ENCODE results near the gene POC5. TPM values are rescaled to one million over a fixed set of nuclear protein-coding genes. Genes with fewer than 3 reads are reported as not detected.

The POC5 gene
- total RNA-seq, 1 donor: 10.9 TPM

DNA sequence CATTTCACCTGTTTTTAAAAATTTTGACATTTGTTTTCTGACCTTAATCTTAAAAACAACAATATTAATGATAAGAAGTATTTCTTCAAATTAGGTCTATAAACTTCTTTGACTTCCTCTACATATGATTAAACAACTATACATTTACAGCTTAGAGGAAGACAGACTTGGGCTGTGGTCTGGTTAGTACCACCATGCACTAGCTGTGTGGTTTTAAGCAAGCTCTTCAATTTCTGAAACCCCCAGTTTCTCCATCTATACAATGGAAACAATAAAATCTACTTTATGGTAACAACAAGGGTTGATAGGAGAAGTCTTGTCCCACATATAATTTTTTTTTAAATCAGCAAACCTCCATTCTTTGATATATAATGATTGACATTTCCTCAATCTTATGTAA lies 90.3 kb downstream of the POC5 start:
- H3K36me3 ChIP-seq (ENCODE audit: insufficient read depth, low read length): no peaks in the 10 kb centered on the region
- no peak overlapping the region for H3K27ac ChIP-seq (ENCODE audit: low read depth, low read length)
- H3K4me3 ChIP-seq (ENCODE audit: insufficient read depth, low read length): no peak overlapping the region
- no peaks in the 10 kb centered on the region for H4K20me1 ChIP-seq (ENCODE audit: insufficient read depth, low read length)
- no peaks in the 10 kb centered on the region for H3K79me2 ChIP-seq (ENCODE audit: insufficient read depth, low read length)
- H3K9me3 ChIP-seq (ENCODE audit: low read depth, low read length): no peaks in the 10 kb centered on the region
- H3K27me3 ChIP-seq (ENCODE audit: insufficient read depth, low read length): no peaks in the 10 kb centered on the region
- H3K4me1 ChIP-seq (ENCODE audit: insufficient read depth, low read length): no peaks in the 10 kb centered on the region
- no peak overlapping the region for H2AFZ ChIP-seq (ENCODE audit: low read length)
- DNase-seq (ENCODE audit: insufficient read length, low spot score, missing footprints): no peak
- TF ChIP-seq, protein P1, sequence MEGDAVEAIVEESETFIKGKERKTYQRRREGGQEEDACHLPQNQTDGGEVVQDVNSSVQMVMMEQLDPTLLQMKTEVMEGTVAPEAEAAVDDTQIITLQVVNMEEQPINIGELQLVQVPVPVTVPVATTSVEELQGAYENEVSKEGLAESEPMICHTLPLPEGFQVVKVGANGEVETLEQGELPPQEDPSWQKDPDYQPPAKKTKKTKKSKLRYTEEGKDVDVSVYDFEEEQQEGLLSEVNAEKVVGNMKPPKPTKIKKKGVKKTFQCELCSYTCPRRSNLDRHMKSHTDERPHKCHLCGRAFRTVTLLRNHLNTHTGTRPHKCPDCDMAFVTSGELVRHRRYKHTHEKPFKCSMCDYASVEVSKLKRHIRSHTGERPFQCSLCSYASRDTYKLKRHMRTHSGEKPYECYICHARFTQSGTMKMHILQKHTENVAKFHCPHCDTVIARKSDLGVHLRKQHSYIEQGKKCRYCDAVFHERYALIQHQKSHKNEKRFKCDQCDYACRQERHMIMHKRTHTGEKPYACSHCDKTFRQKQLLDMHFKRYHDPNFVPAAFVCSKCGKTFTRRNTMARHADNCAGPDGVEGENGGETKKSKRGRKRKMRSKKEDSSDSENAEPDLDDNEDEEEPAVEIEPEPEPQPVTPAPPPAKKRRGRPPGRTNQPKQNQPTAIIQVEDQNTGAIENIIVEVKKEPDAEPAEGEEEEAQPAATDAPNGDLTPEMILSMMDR (IDR thresholded peaks at IDR 0.05; ENCODE audit: extremely low read depth, low read depth, low read length): no peak
- H3K4me2 ChIP-seq (ENCODE audit: insufficient read depth, low read length): no peak overlapping the region

Small RNA genes within 50 kb of the gene (small RNA-seq; reads per million reads assigned to genes)
- gene RNU6-680P: not detected

Other genes starting within 250 kb of the POC5 start
- 50.3 and 58.6 TPM in 2 replicates for gene CERT1, start 205.8 kb downstream of the POC5 start, total RNA-seq
- gene POLK, start 205.5 kb downstream of the POC5 start, total RNA-seq: 34.7 and 36.8 TPM in 2 replicates
- gene ANKDD1B, start 106.0 kb downstream of the POC5 start, total RNA-seq: 0.59 and 0.72 TPM in 2 replicates

Measured in osteoblast (primary cell).